IgD-negative memory B cell (primary cell): ENCODE results near the gene TMEM239. TPM values are rescaled to one million over a fixed set of nuclear protein-coding genes. Genes with fewer than 3 reads are reported as not detected.
"Not testable (repeated sequence)": the region's sequence is repeated elsewhere in the genome, so short reads cannot be mapped to it uniquely, and the experiment has no call there.

Source experiments
- H3K27ac Mint-ChIP-seq, 3 donors: one replicate each; pipeline ENCODE4 v1.8.0; 2020 to 2022; ENCODE audit warnings: mild to moderate bottlenecking in 3 of 3, mixed read lengths in 3 of 3, moderate library complexity in 1 of 3
- H3K27me3 Mint-ChIP-seq: one replicate; pipeline ENCODE4 v1.8.0; 2021; ENCODE audit warnings: mixed read lengths
- H3K36me3 Mint-ChIP-seq: one replicate; pipeline ENCODE4 v1.8.0; 2020; ENCODE audit warnings: mild to moderate bottlenecking, mixed read lengths
- H3K4me1 Mint-ChIP-seq, 3 donors: one replicate each; pipeline ENCODE4 v1.8.0; 2020 to 2022; ENCODE audit warnings: mixed read lengths in 3 of 3, mild to moderate bottlenecking in 1 of 3
- H3K4me3 Mint-ChIP-seq, 4 donors: one replicate each; pipeline ENCODE4 v1.8.0; 2020 to 2022; ENCODE audit warnings: mild to moderate bottlenecking in 4 of 4, mixed read lengths in 4 of 4, moderate library complexity in 3 of 4
- H3K9me3 Mint-ChIP-seq, 3 donors: one replicate each; pipeline ENCODE4 v1.8.0; 2020 to 2021; ENCODE audit warnings: mixed read lengths in 3 of 3, mild to moderate bottlenecking in 1 of 3
- polyA plus RNA-seq: library from polyadenylated mRNA; unstranded; fragments of 300-500 nt; fragmentation: Illumina TruSeq; gene quantifications from one replicate; pipeline ENCODE4 v1.2.3, GENCODE V29; 2021

The TMEM239 gene
- polyA plus RNA-seq, 1 donor from 2014 or later, result not detected

DNA sequence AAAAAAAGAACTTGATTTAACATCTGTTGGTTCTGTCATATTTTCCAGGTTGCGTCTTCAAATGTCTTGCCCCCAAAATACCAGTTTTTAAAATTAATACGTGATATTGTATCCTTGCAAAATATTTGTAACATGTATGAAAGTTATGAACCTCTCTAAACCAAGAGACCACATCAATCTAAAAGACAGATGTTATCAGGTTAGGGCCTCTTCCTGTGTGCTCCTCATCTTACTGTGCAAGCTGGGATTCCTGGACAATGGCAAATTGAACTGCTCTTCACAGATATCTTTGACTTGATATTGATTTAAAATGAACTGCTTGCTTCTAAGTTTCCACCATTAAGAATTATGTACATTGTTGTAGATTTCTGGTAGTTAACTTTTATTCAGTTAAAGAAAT is 9.6 kb downstream of the TMEM239 start:
- Mint-ChIP-seq H3K4me3 (no peak overlapping the region), H3K4me1 (peaks cover 3 to 8% (median 8%) of the 10 kb centered on the region in 3 donors), H3K27ac (peak overlapping the region in 1 of 3 donors; percentile 53), H3K27me3 (peaks cover 24% of the 10 kb centered on the region), H3K9me3 (no peaks in the 10 kb centered on the region), H3K36me3 (no peaks in the 10 kb centered on the region)

DNA sequence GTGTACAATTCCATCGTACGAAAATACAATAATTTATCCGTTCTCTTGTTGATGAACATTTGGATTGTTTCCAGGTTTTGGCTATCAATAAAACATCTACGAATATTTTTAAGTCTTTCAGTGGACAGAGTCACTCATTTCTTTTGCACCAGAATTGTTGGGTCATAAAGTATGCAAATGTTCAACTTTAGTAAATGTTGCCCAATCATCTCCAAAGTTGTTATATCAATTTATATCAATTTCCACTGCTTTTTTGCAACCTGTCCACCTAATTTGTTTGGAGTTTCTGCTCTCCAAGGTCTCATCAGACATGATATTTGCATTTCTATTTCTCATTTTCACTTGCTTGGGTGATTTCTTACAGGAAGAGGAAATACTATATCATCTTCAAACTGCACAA is 10.5 kb downstream of the TMEM239 start:
- H3K4me1 Mint-ChIP-seq, result peaks cover 1 to 6% (median 5%) of the 10 kb centered on the region in 3 donors
- H3K27me3 Mint-ChIP-seq, result peaks cover 21% of the 10 kb centered on the region
- no peak overlapping the region for H3K4me3 Mint-ChIP-seq
- H3K27ac Mint-ChIP-seq, result no peak overlapping the region
- H3K36me3 Mint-ChIP-seq, result no peaks in the 10 kb centered on the region
- no peaks in the 10 kb centered on the region for H3K9me3 Mint-ChIP-seq

GRCh38 chr20:2829376-2829775 is 13.2 kb downstream of the TMEM239 start:
- peaks cover 0 to 4% (median 4%) of the 10 kb centered on the region in 3 donors for H3K4me1 Mint-ChIP-seq
- peaks cover 20% of the 10 kb centered on the region for H3K27me3 Mint-ChIP-seq
- no peak overlapping the region for H3K27ac Mint-ChIP-seq
- no peak overlapping the region for H3K4me3 Mint-ChIP-seq
- no peaks in the 10 kb centered on the region for H3K36me3 Mint-ChIP-seq
- H3K9me3 Mint-ChIP-seq, result no peaks in the 10 kb centered on the region

GRCh38 chr20:2831206-2831605 is 15.0 kb downstream of the TMEM239 start:
- H3K9me3 Mint-ChIP-seq, H3K27ac Mint-ChIP-seq, H3K4me1 Mint-ChIP-seq, H3K36me3 Mint-ChIP-seq, H3K4me3 Mint-ChIP-seq: not testable (repeated sequence)
- H3K27me3 Mint-ChIP-seq, result peaks cover 19% of the 10 kb centered on the region

DNA sequence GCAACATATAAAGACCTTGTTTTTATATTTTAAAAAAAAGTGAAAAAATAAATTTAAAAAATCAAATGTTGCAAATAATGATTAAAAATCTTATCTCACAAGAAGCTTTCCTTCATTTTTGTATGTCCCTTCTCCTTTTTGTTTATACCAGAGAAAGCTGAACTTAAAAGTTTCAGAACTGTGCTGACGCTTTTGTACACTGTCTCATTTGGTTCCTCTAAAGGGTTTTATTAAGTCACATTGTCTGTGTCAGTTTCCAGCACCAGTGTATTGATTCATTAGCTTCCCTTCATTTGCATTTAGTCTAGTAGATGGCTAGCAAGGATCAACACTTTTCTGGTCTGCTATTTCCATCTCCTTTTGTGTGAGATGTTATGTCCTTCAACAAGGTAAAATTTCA is 17.6 kb downstream of the TMEM239 start:
- Mint-ChIP-seq H3K27ac (no peak overlapping the region), H3K36me3 (no peaks in the 10 kb centered on the region), H3K4me3 (no peak overlapping the region), H3K27me3 (peaks cover 3% of the 10 kb centered on the region), H3K9me3 (no peaks in the 10 kb centered on the region), H3K4me1 (peaks cover 0 to 9% (median 0%) of the 10 kb centered on the region in 3 donors)

DNA sequence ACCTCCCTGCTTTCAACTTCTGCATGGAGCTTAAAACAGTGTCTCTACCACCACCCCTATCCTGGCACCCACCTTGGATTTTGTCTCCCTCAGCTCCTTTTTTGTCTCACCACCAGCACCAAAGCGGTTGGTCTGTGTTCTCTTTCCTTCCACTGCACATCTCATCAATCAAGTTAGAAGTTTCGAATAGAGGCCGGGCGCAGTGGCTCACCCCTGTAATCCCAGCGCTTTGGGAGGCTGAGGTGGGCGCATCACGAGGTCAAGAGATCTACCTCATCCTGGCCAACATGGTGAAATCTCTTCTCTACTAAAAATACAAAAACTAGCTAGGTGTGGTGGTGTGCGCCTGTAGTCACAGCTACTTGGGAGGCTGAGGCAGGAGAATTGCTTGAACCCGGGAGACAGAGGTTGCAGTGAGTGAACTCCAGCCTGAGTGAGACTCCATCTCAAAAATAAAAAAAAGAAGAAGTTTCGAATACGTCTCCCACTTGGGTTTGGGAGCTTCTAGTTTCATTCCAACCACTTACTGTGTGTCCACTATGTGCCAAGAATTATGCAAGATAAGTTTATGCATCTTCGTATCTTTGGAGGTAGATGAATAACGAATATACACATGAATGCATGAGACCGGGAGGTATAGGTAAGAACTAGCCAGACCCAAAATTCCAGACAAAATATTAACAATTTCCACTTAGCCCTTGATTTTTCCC is 18.4 kb downstream of the TMEM239 start:
- no peaks in the 10 kb centered on the region for H3K36me3 Mint-ChIP-seq
- no peak overlapping the region for H3K4me3 Mint-ChIP-seq
- no peak overlapping the region for H3K27ac Mint-ChIP-seq
- H3K9me3 Mint-ChIP-seq, result no peaks in the 10 kb centered on the region
- no peaks in the 10 kb centered on the region for H3K27me3 Mint-ChIP-seq
- H3K4me1 Mint-ChIP-seq, result peaks cover 5 to 14% (median 5%) of the 10 kb centered on the region in 3 donors

GRCh38 chr20:2835331-2835796 is 19.2 kb downstream of the TMEM239 start:
- peak overlapping the region in 2 of 4 donors; percentile 9 to 41 for H3K4me3 Mint-ChIP-seq

GRCh38 chr20:2836035-2836434 is 19.9 kb downstream of the TMEM239 start:
- H3K27me3 Mint-ChIP-seq, result no peaks in the 10 kb centered on the region
- H3K4me3 Mint-ChIP-seq, result peak overlapping the region in 1 of 4 donors; percentile 30
- H3K36me3 Mint-ChIP-seq, result no peaks in the 10 kb centered on the region
- H3K9me3 Mint-ChIP-seq, result no peaks in the 10 kb centered on the region
- H3K4me1 Mint-ChIP-seq, result peaks cover 6 to 15% (median 6%) of the 10 kb centered on the region in 3 donors
- H3K27ac Mint-ChIP-seq, result peak overlapping the region in 1 of 3 donors; percentile 28

More at GRCh38 chr20:2835331-2835796, 19.2 kb downstream of the TMEM239 start:
- Mint-ChIP-seq H3K9me3 (no peaks in the 10 kb centered on the region), H3K36me3 (no peaks in the 10 kb centered on the region), H3K4me1 (peaks cover 6 to 15% (median 6%) of the 10 kb centered on the region in 3 donors), H3K27me3 (no peaks in the 10 kb centered on the region), H3K27ac (no peak overlapping the region)

GRCh38 chr20:2837221-2837960 is 21.2 kb downstream of the TMEM239 start:
- Mint-ChIP-seq H3K9me3 (no peaks in the 10 kb centered on the region), H3K4me3 (peak overlapping the region in 2 of 4 donors; percentile 39 to 79), H3K27me3 (no peaks in the 10 kb centered on the region), H3K27ac (peak overlapping the region in 2 of 3 donors; percentile 64 to 75), H3K4me1 (peaks cover 6 to 18% (median 10%) of the 10 kb centered on the region in 3 donors), H3K36me3 (no peaks in the 10 kb centered on the region)

GRCh38 chr20:2838170-2838797 is 22.1 kb downstream of the TMEM239 start:
- H3K9me3 Mint-ChIP-seq, result no peaks in the 10 kb centered on the region
- H3K4me1 Mint-ChIP-seq, result peaks cover 6 to 18% (median 10%) of the 10 kb centered on the region in 3 donors
- H3K27me3 Mint-ChIP-seq, result no peaks in the 10 kb centered on the region
- H3K27ac Mint-ChIP-seq, result peak overlapping the region in 2 of 3 donors; percentile 74 to 75
- H3K36me3 Mint-ChIP-seq, result no peaks in the 10 kb centered on the region
- H3K4me3 Mint-ChIP-seq, result peak overlapping the region; percentile 27 to 79 (median 62)

DNA sequence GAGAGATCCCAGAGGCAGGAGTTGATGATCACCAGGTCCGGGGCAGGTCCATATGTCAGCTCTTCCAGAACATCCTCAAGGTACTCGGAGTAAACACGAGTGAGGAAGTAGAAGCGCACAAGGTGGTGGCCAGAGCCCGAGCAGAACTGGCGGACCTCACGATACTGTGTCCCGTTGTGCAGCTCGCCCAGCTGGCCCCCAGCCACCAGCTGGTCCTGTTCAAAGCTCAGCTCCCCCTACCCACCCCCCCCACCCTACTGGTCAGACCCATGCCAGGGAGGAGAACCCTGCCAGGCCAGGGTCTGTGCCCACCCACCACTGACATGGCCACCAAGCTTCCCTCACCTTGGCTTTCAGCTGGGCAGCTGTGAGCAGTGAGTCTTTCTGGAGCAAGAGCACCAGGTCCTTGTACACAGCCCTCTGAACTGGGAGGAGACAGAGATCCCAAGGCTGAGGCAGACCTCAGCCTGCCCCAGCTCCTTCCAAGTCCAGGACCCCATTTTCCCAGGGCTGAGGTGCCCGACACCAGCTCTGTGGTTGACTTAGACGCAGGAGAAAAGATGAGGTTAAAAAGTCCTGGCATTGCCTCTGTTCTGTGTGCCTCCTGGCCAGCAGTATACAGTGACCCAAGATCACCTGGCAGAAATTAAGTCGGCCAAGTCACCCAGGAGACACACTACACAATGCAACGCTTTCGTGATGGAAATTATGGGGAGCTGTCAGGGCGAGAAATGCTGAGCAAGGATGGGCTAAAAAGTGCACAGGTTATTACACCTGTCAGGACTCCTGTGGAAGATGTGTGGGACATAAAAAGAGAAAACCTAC is 22.9 kb downstream of the TMEM239 start:
- H3K27me3 Mint-ChIP-seq, result no peaks in the 10 kb centered on the region
- H3K36me3 Mint-ChIP-seq, result no peaks in the 10 kb centered on the region
- no peaks in the 10 kb centered on the region for H3K9me3 Mint-ChIP-seq
- peak overlapping the region in 2 of 3 donors; percentile 74 to 88 for H3K27ac Mint-ChIP-seq
- H3K4me3 Mint-ChIP-seq, result peak overlapping the region; percentile 85 to 98 (median 88)
- peaks cover 6 to 18% (median 10%) of the 10 kb centered on the region in 3 donors for H3K4me1 Mint-ChIP-seq

- peaks cover 6 to 22% (median 10%) of the 10 kb centered on the region in 3 donors for H3K4me1 Mint-ChIP-seq
These were observed 23.6 kb downstream of the TMEM239 start for GRCh38 chr20:2839732-2840137.

DNA sequence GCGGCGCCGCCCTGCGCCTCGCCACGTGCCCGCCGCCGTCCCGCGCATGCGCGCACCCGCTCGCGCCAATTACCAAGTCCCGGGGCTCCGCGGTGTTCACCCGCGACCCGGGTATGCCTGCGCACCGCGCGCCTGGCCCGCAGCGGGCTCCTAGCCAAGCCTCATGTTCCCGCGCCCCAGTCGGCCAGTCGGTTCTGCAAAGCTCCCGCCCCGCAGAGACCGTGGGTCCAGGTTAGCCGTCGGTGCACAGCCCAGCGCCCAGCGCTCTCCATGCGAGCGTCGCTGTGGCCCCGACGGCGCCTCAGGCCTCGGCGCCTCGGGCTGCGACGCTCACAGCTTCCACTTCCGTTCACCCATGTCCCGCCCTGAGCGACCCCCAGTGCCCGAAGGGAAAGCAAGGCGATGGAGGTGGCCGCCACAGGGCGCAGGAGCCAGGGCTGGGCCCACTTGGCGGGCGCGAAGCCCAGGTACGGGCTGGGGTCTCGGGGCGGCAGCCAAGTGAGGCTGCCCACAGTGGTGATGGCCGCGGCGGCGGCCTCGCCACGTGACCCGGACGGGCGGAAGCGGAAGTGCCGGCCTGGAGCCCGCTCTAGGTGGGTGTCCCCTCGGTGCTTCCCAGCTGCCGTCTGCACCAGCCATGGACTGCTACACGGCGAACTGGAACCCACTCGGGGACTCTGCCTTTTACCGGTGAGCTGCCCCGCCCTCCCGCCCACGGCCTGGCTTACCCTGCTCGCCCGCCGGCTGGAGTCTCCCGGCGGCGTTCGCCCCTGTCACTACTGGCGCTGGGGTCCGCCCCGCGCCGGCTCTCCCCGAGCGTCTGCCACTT is 24.2 kb downstream of the TMEM239 start, which contains the start of the genes PCED1A and VPS16:
Gene PCED1A (minus strand): TSS at position 518 of the 829 bp plus-strand sequence. CDS start 743 bp downstream, outside the sequence.
Gene VPS16 (plus strand): TSS at position 608 of the 829 bp plus-strand sequence. CDS start 30 bp downstream, at position 638.
- H3K9me3 Mint-ChIP-seq, result no peaks in the 10 kb centered on the region
- no peaks in the 10 kb centered on the region for H3K27me3 Mint-ChIP-seq
- peaks cover 2% of the 10 kb centered on the region for H3K36me3 Mint-ChIP-seq
- peaks cover 6 to 27% (median 10%) of the 10 kb centered on the region in 3 donors for H3K4me1 Mint-ChIP-seq
- H3K4me3 Mint-ChIP-seq, result peak within 1 kb of the TSS; percentile 85 to 98 (median 94)
- H3K27ac Mint-ChIP-seq, result peak within 1 kb of the TSS in 2 of 3 donors; percentile 87 to 88

More at GRCh38 chr20:2839732-2840137, 23.6 kb downstream of the TMEM239 start:
- peak overlapping the region in 1 of 3 donors; percentile 88 for H3K27ac Mint-ChIP-seq
- no peaks in the 10 kb centered on the region for H3K27me3 Mint-ChIP-seq
- no peaks in the 10 kb centered on the region for H3K9me3 Mint-ChIP-seq
- peak overlapping the region; percentile 85 to 98 (median 88) for H3K4me3 Mint-ChIP-seq
- peaks cover 2% of the 10 kb centered on the region for H3K36me3 Mint-ChIP-seq
